Gastrocnemius medialis (tissue), 4 donors: ENCODE measurements around the gene MAN1C1.

Experiments used
- POLR2A ChIP-seq, 2 donors: fragments of 450-650 bp; IDR thresholded peaks; one replicate each; pipeline ENCODE4 v1.6.1; 2017; ENCODE audit warnings: antibody characterized with exemption in 2 of 2, mild to moderate bottlenecking in 2 of 2, moderate library complexity in 2 of 2
- TF ChIP-seq, protein P1 (sequence below), 5 experiments: fragments of 450-650 bp in 3 of 5; fragments of 200-600 bp in 2 of 5; sonication (generic) in 2 of 5; IDR thresholded peaks in 4 of 5; conservative IDR thresholded peaks in 1 of 5; 1 replicate in 4 of 5; 2 replicates in 1 of 5; pipeline ENCODE4 v1.5.1; 2016 to 2019; ENCODE audit warnings: antibody characterized with exemption in 5 of 5, mild to moderate bottlenecking in 3 of 5, moderate library complexity in 3 of 5

DNA sequence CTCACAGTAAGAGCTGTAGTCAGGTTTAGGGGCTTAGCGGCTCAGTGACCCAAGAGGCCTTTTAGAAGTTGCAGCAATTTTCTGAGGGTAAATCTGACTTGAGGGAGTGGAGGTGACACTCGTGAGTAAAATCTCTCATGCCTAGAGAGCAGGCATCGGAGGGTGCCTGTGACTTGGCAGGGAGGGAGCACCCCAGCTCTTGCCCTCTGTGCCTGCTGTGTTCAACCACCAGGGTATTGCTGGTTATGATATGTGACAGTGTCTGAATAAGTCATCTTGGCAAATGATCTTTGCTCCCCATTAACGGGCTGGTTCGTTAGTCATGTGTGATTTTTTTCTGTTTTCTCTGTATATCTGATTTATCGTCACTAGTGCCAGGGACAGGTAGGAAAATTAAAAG lies 5.9 kb downstream of the MAN1C1 start:
- TF ChIP-seq, protein P1, sequence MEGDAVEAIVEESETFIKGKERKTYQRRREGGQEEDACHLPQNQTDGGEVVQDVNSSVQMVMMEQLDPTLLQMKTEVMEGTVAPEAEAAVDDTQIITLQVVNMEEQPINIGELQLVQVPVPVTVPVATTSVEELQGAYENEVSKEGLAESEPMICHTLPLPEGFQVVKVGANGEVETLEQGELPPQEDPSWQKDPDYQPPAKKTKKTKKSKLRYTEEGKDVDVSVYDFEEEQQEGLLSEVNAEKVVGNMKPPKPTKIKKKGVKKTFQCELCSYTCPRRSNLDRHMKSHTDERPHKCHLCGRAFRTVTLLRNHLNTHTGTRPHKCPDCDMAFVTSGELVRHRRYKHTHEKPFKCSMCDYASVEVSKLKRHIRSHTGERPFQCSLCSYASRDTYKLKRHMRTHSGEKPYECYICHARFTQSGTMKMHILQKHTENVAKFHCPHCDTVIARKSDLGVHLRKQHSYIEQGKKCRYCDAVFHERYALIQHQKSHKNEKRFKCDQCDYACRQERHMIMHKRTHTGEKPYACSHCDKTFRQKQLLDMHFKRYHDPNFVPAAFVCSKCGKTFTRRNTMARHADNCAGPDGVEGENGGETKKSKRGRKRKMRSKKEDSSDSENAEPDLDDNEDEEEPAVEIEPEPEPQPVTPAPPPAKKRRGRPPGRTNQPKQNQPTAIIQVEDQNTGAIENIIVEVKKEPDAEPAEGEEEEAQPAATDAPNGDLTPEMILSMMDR (IDR thresholded peaks at IDR 0.05 in 4 of 5, conservative IDR thresholded peaks at IDR 0.05 in 1 of 5), result no peak
- no peak for TF ChIP-seq POLR2A (IDR thresholded peaks at IDR 0.05)
